Hepatic stellate cell (primary cell): ENCODE results near the gene DPM3.
A peak's percentile ranks its signal among the peaks of the same experiment; 100 is the strongest.

ENCODE experiments used
- DNase-seq: peaks from one replicate; pipeline ENCODE4 v3.0.0; 2011; ENCODE audit warnings: low spot score

The DPM3 gene

GRCh38 chr1:155092641-155093040, 47.7 kb downstream of the DPM3 start:
- DNase-seq, result no peak

- DNase-seq, result no peak
These were observed 48.2 kb downstream of the DPM3 start for GRCh38 chr1:155092131-155092530.

GRCh38 chr1:155091071-155092051, 49.0 kb downstream of the DPM3 start:
- DNase-seq, result peak; percentile 84
